Neuronal stem cell (in vitro differentiated cells): ENCODE results near the gene WFIKKN1.

ENCODE experiments used
- DNase-seq: peaks from one replicate; pipeline ENCODE4 v3.0.0-alpha.2; 2013; ENCODE audit warnings: low spot score
- H2AFZ ChIP-seq: one replicate; pipeline ENCODE4 v1.6.1; 2013; ENCODE audit warnings: mild to moderate bottlenecking, low read length, inconsistent platforms
- H2AK5ac ChIP-seq: 2 replicates; pipeline ENCODE4 v1.6.1; 2013; ENCODE audit warnings: low read depth, mild to moderate bottlenecking, inconsistent platforms, low read length, moderate library complexity, mixed read lengths
- H2BK120ac ChIP-seq: 2 replicates; pipeline ENCODE4 v1.6.1; 2013; ENCODE audit warnings: low read depth, mild to moderate bottlenecking, inconsistent platforms, low read length, moderate library complexity, mixed read lengths
- H2BK12ac ChIP-seq: one replicate; pipeline ENCODE4 v1.6.1; 2013; ENCODE audit warnings: low read length, inconsistent platforms
- H2BK15ac ChIP-seq: 2 replicates; pipeline ENCODE4 v1.6.1; 2013; ENCODE audit warnings: mild to moderate bottlenecking, low read length, inconsistent platforms, mixed read lengths
- H2BK5ac ChIP-seq: one replicate; pipeline ENCODE4 v1.6.1; 2013; ENCODE audit warnings: inconsistent platforms, mild to moderate bottlenecking, low read length, moderate library complexity
- H3K14ac ChIP-seq: one replicate; pipeline ENCODE4 v1.6.1; 2013; ENCODE audit warnings: low read length, inconsistent platforms
- H3K18ac ChIP-seq: 2 replicates; pipeline ENCODE4 v1.6.1; 2013; ENCODE audit warnings: low read length, inconsistent platforms
- H3K23ac ChIP-seq: 2 replicates; pipeline ENCODE4 v1.6.1; 2013; ENCODE audit warnings: low read depth, mild to moderate bottlenecking, mixed read lengths, low read length, inconsistent platforms; ENCODE audit not compliant: poor library complexity
- H3K27ac ChIP-seq: replicated peaks from 3 replicates; pipeline ENCODE4 v1.5.1; 2013; ENCODE audit warnings: low read length, inconsistent platforms
- H3K27me3 ChIP-seq, 3 experiments: 2 replicates each; pipeline ENCODE4 v1.6.1; 2013; ENCODE audit warnings: low read length in 3 of 3, mild to moderate bottlenecking in 2 of 3, inconsistent platforms in 1 of 3, low read depth in 1 of 3, mixed read lengths in 1 of 3, moderate library complexity in 1 of 3; ENCODE audit not compliant: control insufficient read depth in 3 of 3, insufficient read depth in 3 of 3
- H3K36me3 ChIP-seq, 2 donors: replicated peaks in 1 of 2; 2 replicates each; pipeline ENCODE4 v1.6.1; 2013; ENCODE audit warnings: low read length in 2 of 2; ENCODE audit not compliant: control insufficient read depth in 2 of 2, insufficient read depth in 2 of 2
- H3K4ac ChIP-seq: 2 replicates; pipeline ENCODE4 v1.6.1; 2013; ENCODE audit warnings: inconsistent platforms, mild to moderate bottlenecking, low read length, moderate library complexity
- H3K4me1 ChIP-seq, 2 donors: 1 replicate in 1 of 2; 2 replicates in 1 of 2; pipeline ENCODE4 v1.6.1; 2013; ENCODE audit warnings: low read length in 2 of 2, low read depth in 1 of 2; ENCODE audit not compliant: control insufficient read depth in 2 of 2, insufficient read depth in 1 of 2
- H3K4me2 ChIP-seq: one replicate; pipeline ENCODE4 v1.6.1; 2013; ENCODE audit warnings: mild to moderate bottlenecking, low read length, inconsistent platforms; ENCODE audit not compliant: insufficient read depth, poor library complexity, severe bottlenecking
- H3K4me3 ChIP-seq, 2 donors: 2 replicates each; pipeline ENCODE4 v1.5.1; 2013; ENCODE audit warnings: low read length in 2 of 2, mild to moderate bottlenecking in 2 of 2, inconsistent platforms in 1 of 2, moderate library complexity in 1 of 2
- H3K79me1 ChIP-seq: one replicate; pipeline ENCODE4 v1.6.1; 2013; ENCODE audit warnings: low read depth, mild to moderate bottlenecking, inconsistent platforms, low read length, moderate library complexity
- H3K9ac ChIP-seq: one replicate; pipeline ENCODE4 v1.6.1; 2013; ENCODE audit warnings: mild to moderate bottlenecking, low read depth, low read length, inconsistent platforms; ENCODE audit not compliant: poor library complexity
- H3K9me3 ChIP-seq, 2 donors: replicated peaks in 1 of 2; 2 replicates each; pipeline versions ENCODE3 to v1.6.1; 2013; ENCODE audit warnings: low read length in 2 of 2, mild to moderate bottlenecking in 2 of 2, inconsistent platforms in 1 of 2, low read depth in 1 of 2, mixed read lengths in 1 of 2, moderate library complexity in 1 of 2; ENCODE audit not compliant: control insufficient read depth in 2 of 2, insufficient read depth in 1 of 2
- H4K8ac ChIP-seq: one replicate; pipeline ENCODE4 v1.6.1; 2013; ENCODE audit warnings: low read depth, mild to moderate bottlenecking, inconsistent platforms, low read length, moderate library complexity
- H4K91ac ChIP-seq: one replicate; pipeline ENCODE4 v1.6.1; 2013; ENCODE audit warnings: low read length, low read depth, mild to moderate bottlenecking, inconsistent platforms; ENCODE audit not compliant: poor library complexity
- WGBS, 2 donors: extraction: QIAGEN DNeasy Blood & Tissue Kit; methylation state at CpG; one replicate each; pipeline ENCODE4 v1.1.7; 2013; ENCODE audit warnings: missing lambda C conversion rate in 2 of 2, mixed read lengths in 1 of 2; ENCODE audit not compliant: insufficient read length in 2 of 2, insufficient replicate concordance in 1 of 2; ENCODE audit errors: extremely low coverage in 2 of 2; 5-methylcytosine and 5-hydroxymethylcytosine counted together

WFIKKN1 gene

DNA sequence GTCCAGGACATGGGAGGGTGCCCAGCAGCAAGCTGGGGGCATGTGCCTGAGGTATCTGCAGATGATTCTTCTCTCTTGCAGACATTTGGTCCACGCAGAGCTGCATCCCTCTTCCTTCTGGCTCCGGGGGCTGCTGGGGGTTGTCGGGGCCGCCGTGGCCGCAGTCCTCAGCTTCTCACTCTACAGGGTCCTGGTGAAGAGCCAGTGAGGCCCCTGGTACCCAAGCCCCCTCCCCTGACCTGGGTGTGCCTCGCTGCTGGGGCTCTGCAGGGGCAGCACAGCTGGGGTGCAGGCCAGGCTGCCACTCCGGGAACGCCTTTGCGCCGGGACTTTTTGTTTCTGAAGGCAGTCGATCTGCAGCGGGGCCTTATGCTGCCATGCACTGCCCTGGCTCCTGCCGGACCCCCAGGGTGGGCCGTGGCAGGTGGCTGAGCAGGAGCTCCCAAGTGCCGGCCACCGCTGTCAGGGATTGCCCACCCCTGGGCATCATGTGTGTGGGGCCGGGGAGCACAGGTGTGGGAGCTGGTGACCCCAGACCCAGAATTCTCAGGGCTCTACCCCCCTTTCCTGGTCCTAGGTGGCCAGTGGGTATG, 42.7 kb downstream of the WFIKKN1 start:
- H2BK5ac ChIP-seq = peak overlapping the region; percentile 66
- no peak overlapping the region for H2AK5ac ChIP-seq
- no peaks in the 10 kb centered on the region for H3K9me3 ChIP-seq
- no CpG with 5 or more reads among the region's 18 CpGs for WGBS, 2 donors
- H4K8ac ChIP-seq = no peak overlapping the region
- H2BK15ac ChIP-seq = no peak overlapping the region
- no peak overlapping the region for H3K4ac ChIP-seq
- peaks cover 0 to 14% (median 0%) of the 10 kb centered on the region in 3 experiments for H3K27me3 ChIP-seq
- H3K4me3 ChIP-seq = no peak overlapping the region
- peaks cover 37 to 57% of the 10 kb centered on the region in 2 donors for H3K36me3 ChIP-seq
- H3K79me1 ChIP-seq = peaks cover 24% of the 10 kb centered on the region
- no peak overlapping the region for H3K4me2 ChIP-seq
- no peak overlapping the region for H3K27ac ChIP-seq
- H3K9ac ChIP-seq = no peak overlapping the region
- H2AFZ ChIP-seq = no peak overlapping the region
- H3K18ac ChIP-seq = no peak overlapping the region
- no peak overlapping the region for H2BK12ac ChIP-seq
- no peak overlapping the region for H4K91ac ChIP-seq
- H3K23ac ChIP-seq = no peak overlapping the region
- peaks cover 2 to 13% of the 10 kb centered on the region in 2 donors for H3K4me1 ChIP-seq
- DNase-seq = no peak
- H3K14ac ChIP-seq = peak overlapping the region; percentile 21
- H2BK120ac ChIP-seq = no peak overlapping the region

DNA sequence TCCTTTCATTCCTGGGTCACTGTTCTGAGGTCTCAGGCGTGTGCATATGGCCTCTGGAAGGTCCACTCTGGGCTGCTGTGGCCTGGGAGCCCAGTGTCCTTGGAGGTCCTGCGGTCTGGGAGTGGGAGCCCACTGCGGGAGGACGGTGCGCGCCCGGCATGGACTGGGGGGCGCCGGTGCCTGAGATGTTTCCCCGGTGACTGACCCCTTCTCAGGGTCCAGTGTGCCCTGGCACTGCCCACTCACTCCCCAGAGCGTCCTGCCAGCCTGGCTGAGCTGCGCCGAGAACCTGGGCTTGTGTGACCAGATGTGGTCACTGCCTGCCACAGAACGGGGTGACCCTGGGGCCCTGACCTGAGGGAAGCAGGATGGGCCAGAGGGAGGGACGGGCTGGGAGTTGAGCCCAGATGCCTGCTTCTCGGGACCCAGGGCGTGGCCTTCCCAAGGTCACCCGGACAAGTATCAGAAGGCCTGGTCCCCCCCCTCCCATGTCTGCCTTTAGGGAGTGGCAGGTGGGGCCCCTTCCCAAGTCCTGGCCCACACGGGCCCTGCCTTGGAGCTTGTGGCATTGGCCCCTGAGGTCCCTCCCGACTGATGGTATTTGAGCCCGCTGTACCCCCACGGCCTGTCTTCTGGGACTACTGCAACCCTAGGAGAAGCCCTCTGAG, 43.6 kb downstream of the WFIKKN1 start:
- H2AFZ ChIP-seq = no peak overlapping the region

DNA sequence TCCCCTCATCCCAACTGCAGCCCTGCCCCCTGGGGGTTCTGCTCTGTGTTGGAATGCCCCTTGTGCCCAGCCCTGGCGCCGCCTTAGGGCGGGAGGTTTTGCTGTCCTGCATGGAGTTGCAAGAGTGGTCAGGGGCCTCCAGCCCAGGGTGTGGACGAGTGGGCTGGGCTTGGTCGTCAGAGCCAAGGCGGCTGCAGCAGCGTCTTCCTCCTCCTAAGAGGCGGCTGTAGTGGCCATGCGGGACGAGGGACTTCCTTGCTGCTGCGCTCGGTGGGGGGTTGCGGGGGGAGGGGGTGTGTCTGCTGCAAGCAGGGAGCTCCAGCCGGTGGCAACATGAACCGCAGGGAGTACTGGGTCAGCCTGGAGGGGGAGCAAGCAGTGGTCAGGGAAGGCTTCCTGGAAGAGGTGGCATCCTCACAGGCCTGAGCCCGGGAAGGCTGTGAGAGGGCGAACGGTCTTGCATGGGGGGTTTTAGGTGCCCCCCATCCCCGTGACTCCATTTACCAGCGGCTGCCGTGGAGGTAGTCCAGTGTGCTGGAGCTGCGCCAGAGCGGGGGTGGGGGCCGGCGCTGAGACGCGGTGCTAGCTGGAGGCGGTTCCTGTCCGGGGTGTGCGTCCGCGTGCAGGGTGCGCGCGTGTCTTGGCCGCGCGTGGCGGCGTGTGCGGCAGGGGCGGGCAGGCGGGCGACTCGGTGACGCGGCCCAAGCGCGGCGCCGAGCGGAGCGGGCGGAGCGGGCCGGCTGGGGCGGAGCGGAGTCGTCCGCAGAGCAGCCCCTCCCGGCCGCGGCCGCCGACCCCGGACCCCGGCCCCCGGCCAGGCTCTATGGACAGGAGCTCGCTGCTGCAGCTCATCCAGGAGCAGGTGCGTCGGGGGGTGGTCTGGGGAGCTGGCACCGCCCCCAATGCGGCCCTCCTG, 44.4 kb downstream of the WFIKKN1 start, which contains the start of gene RHBDL1:
TSS of gene RHBDL1 (plus strand) at position 704 of the 916 bp plus-strand sequence. CDS start at position 824, 120 bp downstream.
- Histone ChIP-seq H3K23ac (peak within 1 kb of the TSS; percentile 97), H2AK5ac (peak within 1 kb of the TSS; percentile 82), H3K4ac (peak within 1 kb of the TSS; percentile 95), H3K36me3 (peaks cover 28 to 44% of the 10 kb centered on the region in 2 donors), H3K79me1 (peaks cover 12% of the 10 kb centered on the region), H3K9ac (peak within 1 kb of the TSS; percentile 84), H3K18ac (peak within 1 kb of the TSS; percentile 91), H2BK5ac (no peak within 1 kb of the TSS), H2BK15ac (peak within 1 kb of the TSS; percentile 3), H3K14ac (peak within 1 kb of the TSS; percentile 94), H4K8ac (peak within 1 kb of the TSS; percentile 65), H2AFZ (no peak within 1 kb of the TSS), H3K9me3 (no peaks in the 10 kb centered on the region), H3K27ac (no peak within 1 kb of the TSS), H3K4me3 (peak within 1 kb of the TSS in 1 of 2 donors; percentile 73), H2BK12ac (no peak within 1 kb of the TSS), H4K91ac (no peak within 1 kb of the TSS), H3K4me2 (peak within 1 kb of the TSS; percentile 71), H2BK120ac (peak within 1 kb of the TSS; percentile 31), H3K27me3 (peaks cover 0 to 14% (median 0%) of the 10 kb centered on the region in 3 experiments), H3K4me1 (peaks cover 0 to 10% of the 10 kb centered on the region in 2 donors)
- WGBS, 2 donors = no CpG with 5 or more reads among the region's 73 CpGs
- DNase-seq = no peak

More for the DNA sequence above, 43.6 kb downstream of the WFIKKN1 start:
- Histone ChIP-seq H3K27ac (no peak overlapping the region), H3K4me1 (peaks cover 0 to 10% of the 10 kb centered on the region in 2 donors), H3K4me3 (no peak overlapping the region), H3K27me3 (peaks cover 0 to 14% (median 0%) of the 10 kb centered on the region in 3 experiments), H3K79me1 (peaks cover 18% of the 10 kb centered on the region), H3K14ac (no peak overlapping the region), H2BK120ac (no peak overlapping the region), H3K9ac (no peak overlapping the region), H3K4me2 (peak overlapping the region; percentile 71), H3K23ac (peak overlapping the region; percentile 97), H3K36me3 (peaks cover 36 to 53% of the 10 kb centered on the region in 2 donors), H2BK12ac (peak overlapping the region; percentile 41), H4K8ac (no peak overlapping the region), H3K18ac (no peak overlapping the region), H3K4ac (no peak overlapping the region), H3K9me3 (no peaks in the 10 kb centered on the region), H2BK5ac (no peak overlapping the region), H4K91ac (no peak overlapping the region), H2BK15ac (no peak overlapping the region), H2AK5ac (peak overlapping the region; percentile 82)
- no peak for DNase-seq
- no CpG with 5 or more reads among the region's 22 CpGs for WGBS, 2 donors
